HepG2 (cell line): Measurements from ENCODE around the gene SLC12A3. TPM values are rescaled to one million over a fixed set of nuclear protein-coding genes. Genes with fewer than 3 reads are reported as not detected.

Experiments
- DNMT3B ChIP-seq: conservative IDR thresholded peaks from 2 replicates; pipeline ENCODE4 v1.6.1; 2016; ENCODE audit warnings: missing biosample characterization, control low read depth
- HDAC6 ChIP-seq: fragments of 200-600 bp; sonication (generic); IDR thresholded peaks from 2 replicates; pipeline ENCODE4 v1.7.0; 2017; ENCODE audit warnings: mild to moderate bottlenecking, antibody characterized with exemption, low read length, low read depth
- KDM1A ChIP-seq: IDR thresholded peaks from 2 replicates; pipeline ENCODE4 v1.6.1; 2016; ENCODE audit warnings: missing compliant biosample characterization
- KDM3A ChIP-seq: IDR thresholded peaks from 2 replicates; pipeline ENCODE4 v1.6.1; 2018; ENCODE audit warnings: low read depth, missing compliant biosample characterization
- KDM6A ChIP-seq: IDR thresholded peaks from 2 replicates; pipeline ENCODE4 v1.6.1; 2016; ENCODE audit warnings: low read depth
- KMT2B ChIP-seq: IDR thresholded peaks from 2 replicates; pipeline ENCODE4 v1.6.1; 2016; ENCODE audit warnings: missing genetic modification reagents, missing compliant biosample characterization
- MBNL3 ChIP-seq: fragments of 250-450 bp; sonication (Bioruptor Pico); conservative IDR thresholded peaks from 2 replicates; pipeline ENCODE4 v1.8.0; 2022; ENCODE audit warnings: mild to moderate bottlenecking, inconsistent platforms
- NFE2L2 ChIP-seq: fragments of 150-350 bp; IDR thresholded peaks from 2 replicates; pipeline ENCODE4 v1.6.1; 2014; ENCODE audit warnings: low read length
- PCBP1 ChIP-seq: fragments of 200-400 bp; formaldehyde crosslinking; IDR thresholded peaks from 2 replicates; pipeline ENCODE4 v1.6.1; 2017; ENCODE audit warnings: mild to moderate bottlenecking, low read depth, low read length, borderline replicate concordance
- ZBTB1 ChIP-seq: sonication (generic); formaldehyde crosslinking; IDR thresholded peaks from 2 replicates; pipeline ENCODE4 v1.4.0; 2020; ENCODE audit warnings: missing genetic modification reagents, borderline replicate concordance
- ZFP36L2 ChIP-seq: sonication (generic); formaldehyde crosslinking; IDR thresholded peaks from 2 replicates; pipeline ENCODE4 v1.4.0; 2020; ENCODE audit warnings: missing genetic modification reagents
- ZFX ChIP-seq: sonication (generic); formaldehyde crosslinking; IDR thresholded peaks from 2 replicates; pipeline ENCODE4 v1.4.0; 2020; ENCODE audit warnings: mild to moderate bottlenecking, low read depth, missing genetic modification reagents, moderate library complexity
- ZIK1 ChIP-seq: sonication (generic); formaldehyde crosslinking; IDR thresholded peaks from 2 replicates; pipeline ENCODE4 v1.5.0; 2020; ENCODE audit warnings: mild to moderate bottlenecking, low read depth, missing genetic modification reagents, borderline replicate concordance
- ZNF251 ChIP-seq: sonication (generic); formaldehyde crosslinking; IDR thresholded peaks from 2 replicates; pipeline ENCODE4 v1.9.0; 2021; ENCODE audit warnings: mild to moderate bottlenecking, missing genetic modification reagents
- ZNF674 ChIP-seq: sonication (generic); formaldehyde crosslinking; IDR thresholded peaks from 2 replicates; pipeline ENCODE4 v1.5.0; 2020; ENCODE audit warnings: low read depth, mild to moderate bottlenecking, missing genetic modification reagents
- ZNF788 ChIP-seq: sonication (generic); formaldehyde crosslinking; IDR thresholded peaks from 2 replicates; pipeline ENCODE4 v1.5.0; 2020; ENCODE audit warnings: mild to moderate bottlenecking, missing genetic modification reagents, borderline replicate concordance
- polyA plus RNA-seq, 8 experiments: library from polyadenylated mRNA; depleted of rRNA in 3 of 8; stranded (reverse) in 7 of 8; unstranded in 1 of 8; fragments of >200 nt; fragmentation: Illumina TruSeq in 4 of 8; extraction: Trizol in 4 of 8; gene quantifications; 2 replicates each; pipeline versions ENCODE4 v1.2.1 to v1.2.3, GENCODE V29; 2011 to 2016; ENCODE audit warnings: low read depth in 4 of 8, missing spikeins in 1 of 8, mixed read lengths in 1 of 8; ENCODE audit not compliant: insufficient read depth in 1 of 8
- total RNA-seq, 5 experiments: library from RNA; depleted of rRNA; stranded (reverse); fragments of >200 nt; fragmentation: Illumina TruSeq; extraction: Trizol; gene quantifications; 2 replicates each; pipeline ENCODE4 v1.2.3, GENCODE V29; 2016; ENCODE audit warnings: low read depth in 1 of 5
- TF ChIP-seq, protein P1 (sequence below): sonication (generic); formaldehyde crosslinking; IDR thresholded peaks from 2 replicates; pipeline ENCODE4 v1.5.0; 2020; ENCODE audit warnings: missing genetic modification reagents
- TF ChIP-seq, protein P2 (sequence below): sonication (generic); formaldehyde crosslinking; IDR thresholded peaks from 2 replicates; pipeline ENCODE4 v1.5.0; 2020; ENCODE audit warnings: mild to moderate bottlenecking, missing genetic modification reagents
- TF ChIP-seq, protein P3 (sequence below): IDR thresholded peaks from 2 replicates; pipeline ENCODE4 v1.6.1; 2016; ENCODE audit warnings: low read depth, control low read depth
- TF ChIP-seq, protein P4 (sequence below): conservative IDR thresholded peaks from 2 replicates; pipeline ENCODE4 v1.6.1; 2018; ENCODE audit warnings: missing genetic modification reagents
- TF ChIP-seq, protein P5 (sequence below): sonication (generic); formaldehyde crosslinking; IDR thresholded peaks from 2 replicates; pipeline ENCODE4 v1.5.0; 2020; ENCODE audit warnings: missing genetic modification reagents

Gene SLC12A3
- total and polyA plus RNA-seq, 2 of the 13 experiments (the other 11 are each of a cell fraction or from before 2014, with no cell fraction given) = 6.2 TPM; not detected in 1

DNA sequence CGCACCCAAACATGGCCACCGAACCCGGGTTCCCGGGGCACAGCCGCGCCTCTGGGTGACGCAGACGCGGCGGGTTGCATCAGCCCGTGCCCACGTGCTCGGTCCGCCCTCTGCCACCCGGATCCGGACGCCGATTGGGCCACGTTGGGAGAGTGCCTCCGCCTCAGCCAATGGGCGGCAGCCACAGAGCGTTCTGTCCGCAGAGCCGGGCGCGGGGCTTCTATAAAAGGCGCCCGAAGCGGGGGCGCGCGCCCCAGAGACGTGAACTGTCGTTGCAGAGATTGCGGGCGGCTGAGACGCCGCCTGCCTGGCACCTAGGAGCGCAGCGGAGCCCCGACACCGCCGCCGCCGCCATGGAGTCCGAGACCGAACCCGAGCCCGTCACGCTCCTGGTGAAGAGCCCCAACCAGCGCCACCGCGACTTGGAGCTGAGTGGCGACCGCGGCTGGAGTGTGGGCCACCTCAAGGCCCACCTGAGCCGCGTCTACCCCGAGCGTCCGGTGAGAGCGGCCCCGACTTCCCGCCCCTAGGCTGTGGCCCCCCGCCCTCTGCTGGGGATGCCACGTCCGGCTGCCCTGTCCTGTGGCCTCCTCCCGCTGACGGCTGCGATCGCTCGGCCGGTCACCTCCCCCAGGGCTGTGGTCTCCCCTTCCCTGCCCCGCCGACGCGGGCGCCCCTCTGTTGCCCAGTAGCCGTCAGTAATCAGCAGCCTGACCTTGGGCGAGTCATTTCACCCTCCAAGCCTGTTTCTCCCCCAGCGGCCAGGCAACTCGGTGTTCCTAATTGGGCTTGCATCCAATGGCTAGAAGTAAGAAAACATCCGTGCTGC, 67.1 kb downstream of the SLC12A3 start, which contains the start of gene HERPUD1 (continued):
- TF ChIP-seq ZIK1 (CRISPR knock-in tag) = peak; percentile 94
- TF ChIP-seq, protein P1, sequence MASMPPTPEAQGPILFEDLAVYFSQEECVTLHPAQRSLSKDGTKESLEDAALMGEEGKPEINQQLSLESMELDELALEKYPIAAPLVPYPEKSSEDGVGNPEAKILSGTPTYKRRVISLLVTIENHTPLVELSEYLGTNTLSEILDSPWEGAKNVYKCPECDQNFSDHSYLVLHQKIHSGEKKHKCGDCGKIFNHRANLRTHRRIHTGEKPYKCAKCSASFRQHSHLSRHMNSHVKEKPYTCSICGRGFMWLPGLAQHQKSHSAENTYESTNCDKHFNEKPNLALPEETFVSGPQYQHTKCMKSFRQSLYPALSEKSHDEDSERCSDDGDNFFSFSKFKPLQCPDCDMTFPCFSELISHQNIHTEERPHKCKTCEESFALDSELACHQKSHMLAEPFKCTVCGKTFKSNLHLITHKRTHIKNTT (CRISPR knock-in tag) = 0 out of 2 replicates have a peak, but pooled peaks have one; percentile 60
- no peak for TF ChIP-seq KDM1A (CRISPR knock-in tag)
- peak; percentile 94; the same call in 1 of the 2 replicates for TF ChIP-seq KDM3A (CRISPR knock-in tag)
- peak; percentile 85 for TF ChIP-seq ZFX (CRISPR knock-in tag)
- TF ChIP-seq, protein P2, sequence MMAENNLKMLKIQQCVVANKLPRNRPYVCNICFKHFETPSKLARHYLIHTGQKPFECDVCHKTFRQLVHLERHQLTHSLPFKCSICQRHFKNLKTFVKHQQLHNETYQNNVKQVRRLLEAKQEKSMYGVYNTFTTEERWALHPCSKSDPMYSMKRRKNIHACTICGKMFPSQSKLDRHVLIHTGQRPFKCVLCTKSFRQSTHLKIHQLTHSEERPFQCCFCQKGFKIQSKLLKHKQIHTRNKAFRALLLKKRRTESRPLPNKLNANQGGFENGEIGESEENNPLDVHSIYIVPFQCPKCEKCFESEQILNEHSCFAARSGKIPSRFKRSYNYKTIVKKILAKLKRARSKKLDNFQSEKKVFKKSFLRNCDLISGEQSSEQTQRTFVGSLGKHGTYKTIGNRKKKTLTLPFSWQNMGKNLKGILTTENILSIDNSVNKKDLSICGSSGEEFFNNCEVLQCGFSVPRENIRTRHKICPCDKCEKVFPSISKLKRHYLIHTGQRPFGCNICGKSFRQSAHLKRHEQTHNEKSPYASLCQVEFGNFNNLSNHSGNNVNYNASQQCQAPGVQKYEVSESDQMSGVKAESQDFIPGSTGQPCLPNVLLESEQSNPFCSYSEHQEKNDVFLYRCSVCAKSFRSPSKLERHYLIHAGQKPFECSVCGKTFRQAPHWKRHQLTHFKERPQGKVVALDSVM = no peak; the same call in 1 of the 2 replicates
- TF ChIP-seq MBNL3 (CRISPR knock-in tag) = no peak
- TF ChIP-seq ZFP36L2 (CRISPR knock-in tag) = 0 out of 2 replicates have a peak, but pooled peaks have one; percentile 73
- TF ChIP-seq, protein P3, sequence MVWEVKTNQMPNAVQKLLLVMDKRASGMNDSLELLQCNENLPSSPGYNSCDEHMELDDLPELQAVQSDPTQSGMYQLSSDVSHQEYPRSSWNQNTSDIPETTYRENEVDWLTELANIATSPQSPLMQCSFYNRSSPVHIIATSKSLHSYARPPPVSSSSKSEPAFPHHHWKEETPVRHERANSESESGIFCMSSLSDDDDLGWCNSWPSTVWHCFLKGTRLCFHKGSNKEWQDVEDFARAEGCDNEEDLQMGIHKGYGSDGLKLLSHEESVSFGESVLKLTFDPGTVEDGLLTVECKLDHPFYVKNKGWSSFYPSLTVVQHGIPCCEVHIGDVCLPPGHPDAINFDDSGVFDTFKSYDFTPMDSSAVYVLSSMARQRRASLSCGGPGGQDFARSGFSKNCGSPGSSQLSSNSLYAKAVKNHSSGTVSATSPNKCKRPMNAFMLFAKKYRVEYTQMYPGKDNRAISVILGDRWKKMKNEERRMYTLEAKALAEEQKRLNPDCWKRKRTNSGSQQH (CRISPR knock-in tag) = no peak; the same call in 1 of the 2 replicates
- TF ChIP-seq NFE2L2 = no peak
- peak; percentile 96 for TF ChIP-seq ZNF788 (CRISPR knock-in tag)
- no peak; the same call in none of the 2 replicates for TF ChIP-seq DNMT3B (CRISPR knock-in tag)
- TF ChIP-seq, protein P4, sequence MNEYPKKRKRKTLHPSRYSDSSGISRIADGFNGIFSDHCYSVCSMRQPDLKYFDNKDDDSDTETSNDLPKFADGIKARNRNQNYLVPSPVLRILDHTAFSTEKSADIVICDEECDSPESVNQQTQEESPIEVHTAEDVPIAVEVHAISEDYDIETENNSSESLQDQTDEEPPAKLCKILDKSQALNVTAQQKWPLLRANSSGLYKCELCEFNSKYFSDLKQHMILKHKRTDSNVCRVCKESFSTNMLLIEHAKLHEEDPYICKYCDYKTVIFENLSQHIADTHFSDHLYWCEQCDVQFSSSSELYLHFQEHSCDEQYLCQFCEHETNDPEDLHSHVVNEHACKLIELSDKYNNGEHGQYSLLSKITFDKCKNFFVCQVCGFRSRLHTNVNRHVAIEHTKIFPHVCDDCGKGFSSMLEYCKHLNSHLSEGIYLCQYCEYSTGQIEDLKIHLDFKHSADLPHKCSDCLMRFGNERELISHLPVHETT (CRISPR knock-in tag) = peak; percentile 77; the same call in 1 of the 2 replicates
- TF ChIP-seq, protein P5, sequence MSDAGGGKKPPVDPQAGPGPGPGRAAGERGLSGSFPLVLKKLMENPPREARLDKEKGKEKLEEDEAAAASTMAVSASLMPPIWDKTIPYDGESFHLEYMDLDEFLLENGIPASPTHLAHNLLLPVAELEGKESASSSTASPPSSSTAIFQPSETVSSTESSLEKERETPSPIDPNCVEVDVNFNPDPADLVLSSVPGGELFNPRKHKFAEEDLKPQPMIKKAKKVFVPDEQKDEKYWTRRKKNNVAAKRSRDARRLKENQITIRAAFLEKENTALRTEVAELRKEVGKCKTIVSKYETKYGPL (CRISPR knock-in tag) = peak; percentile 80
- TF ChIP-seq PCBP1 = 0 out of 2 replicates have a peak, but pooled peaks have one; percentile 34
- no peak for TF ChIP-seq ZNF251 (CRISPR knock-in tag)
- no peak for TF ChIP-seq KDM6A (CRISPR knock-in tag)
- TF ChIP-seq ZNF674 (CRISPR knock-in tag) = peak; percentile 97; the same call in 1 of the 2 replicates
- TF ChIP-seq HDAC6 = 0 out of 2 replicates have a peak, but pooled peaks have one; percentile 38
- peak; percentile 85; the same call in 1 of the 2 replicates for TF ChIP-seq KMT2B (CRISPR knock-in tag)
- TF ChIP-seq ZBTB1 (CRISPR knock-in tag) = no peak
